OCI-LY3 (cell line): ENCODE measurements around the gene ADSS2.

Experiments
- CTCF ChIP-seq: fragments of 200-600, 300-600 bp; sonication (generic); IDR thresholded peaks from 2 replicates; pipeline ENCODE4 v1.5.1; 2014; ENCODE audit warnings: antibody characterized with exemption, low read length, low read depth
- EZH2phosphoT487 ChIP-seq: fragments of 200-600 bp; shearing (Covaris generic); IDR thresholded peaks from 2 replicates; pipeline ENCODE4 v1.6.1; 2018; ENCODE audit warnings: antibody characterized with exemption, mixed run types, low read depth

GRCh38 chr1:244424649-244425334, 26.9 kb downstream of the ADSS2 start:
- TF ChIP-seq CTCF (no peak), EZH2phosphoT487 (no peak)
